K562 (cell line): ENCODE data around the gene TBC1D1. TPM values are rescaled to one million over a fixed set of nuclear protein-coding genes. Genes with fewer than 3 reads are reported as not detected.
A peak's percentile ranks its signal among the peaks of the same experiment; 100 is the strongest.

ENCODE experiments used
- ATAC-seq: fragments of 200-7000 bp; cut with Tn5 transposase; 3 replicates; pipeline ENCODE4 v1.9.1; 2020; ENCODE audit warnings: moderate library complexity
- BruUV-seq: library from RNA; stranded (reverse); fragments of 400-500 nt; replicated peaks from 2 replicates; lab custom pipeline; 2021; lab: Mats Ljungman, UMichigan
- CTCF ChIA-PET: fragments of 300-600 bp; formaldehyde crosslinking; extraction: SDS; loops from one replicate; lab custom pipeline; 2021; ENCODE audit warnings: low intra/inter-chr PET ratio; lab: Yijun Ruan, JAX
- POLR2A ChIA-PET: fragments of 300-600, 350-650 bp; sonication (Branson Sonifier 250); formaldehyde crosslinking; extraction: SDS; loops from one replicate; lab custom pipeline; 2021; ENCODE audit warnings: antibody characterized with exemption, inconsistent platforms; lab: Yijun Ruan, JAX
- DNase-seq, 4 experiments: peaks; one replicate each; pipeline versions ENCODE4 v3.0.0 to v3.0.0-alpha.2; 2011 to 2018; ENCODE audit warnings: low spot score in 3 of 4, mixed read lengths in 3 of 4; ENCODE audit errors: extremely low read depth in 1 of 4
- FAIRE-seq: peaks from 2 replicates; lab custom pipeline; 2011; peaks lifted over from hg19 to GRCh38; lab: Jason Lieb, UNC
- H2AFZ ChIP-seq: 2 replicates; pipeline ENCODE4 v1.6.0; 2011; ENCODE audit warnings: low read depth, low read length, control low read depth, inconsistent platforms
- H3K27ac ChIP-seq: fragments of 200-600 bp; 3 replicates; pipeline ENCODE4 v1.8.0; 2011; ENCODE audit warnings: low read depth, mild to moderate bottlenecking, control low read depth, inconsistent platforms, low read length, moderate library complexity, mixed read lengths; ENCODE audit errors: extremely low read depth
- H3K27me3 ChIP-seq, 2 experiments: fragments of 300-600 bp in 1 of 2; 2 replicates in 1 of 2; 3 replicates in 1 of 2; pipeline versions ENCODE4 v1.6.0 to v1.8.0; 2011; ENCODE audit warnings: inconsistent platforms in 2 of 2, low read length in 2 of 2, mild to moderate bottlenecking in 1 of 2, mixed read lengths in 1 of 2, moderate library complexity in 1 of 2; ENCODE audit not compliant: control insufficient read depth in 2 of 2, insufficient read depth in 2 of 2
- H3K36me3 ChIP-seq: fragments of 300-600 bp; 3 replicates; pipeline ENCODE4 v1.8.0; 2011; ENCODE audit warnings: mild to moderate bottlenecking, low read length, inconsistent platforms; ENCODE audit not compliant: control insufficient read depth, insufficient read depth
- H3K4me1 ChIP-seq, 2 experiments: fragments of 200-600 bp in 1 of 2; replicated peaks in 1 of 2; 2 replicates in 1 of 2; 3 replicates in 1 of 2; pipeline versions ENCODE4 v1.5.1 to v1.8.0; 2011; ENCODE audit warnings: inconsistent platforms in 2 of 2, low read length in 2 of 2, mild to moderate bottlenecking in 1 of 2, mixed read lengths in 1 of 2, moderate library complexity in 1 of 2; ENCODE audit not compliant: control insufficient read depth in 2 of 2, insufficient read depth in 2 of 2
- H3K4me2 ChIP-seq: 2 replicates; pipeline ENCODE4 v1.6.1; 2011; ENCODE audit warnings: low read length, control low read depth, inconsistent platforms, mixed read lengths; ENCODE audit not compliant: insufficient read depth
- H3K4me3 ChIP-seq: fragments of 200-600 bp; sonication (generic), shearing (Covaris generic); 2 replicates; pipeline ENCODE4 v1.5.1; 2016; ENCODE audit warnings: control low read depth, inconsistent platforms
- H3K79me2 ChIP-seq: fragments of 200-600 bp; 3 replicates; pipeline ENCODE4 v1.8.0; 2011; ENCODE audit warnings: low read length, inconsistent platforms; ENCODE audit not compliant: control insufficient read depth, insufficient read depth
- H3K9ac ChIP-seq, 2 experiments: 2 replicates each; pipeline versions ENCODE4 v1.6.0 to v1.6.1; 2011; ENCODE audit warnings: low read depth in 2 of 2, low read length in 2 of 2, control low read depth in 1 of 2, inconsistent platforms in 1 of 2, mild to moderate bottlenecking in 1 of 2, mixed read lengths in 1 of 2; ENCODE audit not compliant: insufficient read depth in 1 of 2
- H3K9me1 ChIP-seq: one replicate; pipeline ENCODE4 v1.6.0; 2011; ENCODE audit warnings: inconsistent platforms, mild to moderate bottlenecking, low read length, moderate library complexity; ENCODE audit not compliant: control insufficient read depth, insufficient read depth
- H3K9me3 ChIP-seq: replicated peaks from 2 replicates; pipeline ENCODE4 v1.5.1; 2011; ENCODE audit warnings: low read depth, low read length, inconsistent platforms; ENCODE audit not compliant: control insufficient read depth, insufficient read depth
- H4K20me1 ChIP-seq: replicated peaks from 2 replicates; pipeline ENCODE4 v1.6.1; 2011; ENCODE audit warnings: low read length, inconsistent platforms, mixed read lengths; ENCODE audit not compliant: control insufficient read depth, insufficient read depth
- CEBPB ChIP-seq: fragments of 450-650 bp; IDR thresholded peaks from 2 replicates; pipeline ENCODE4 v1.6.1; 2016; ENCODE audit warnings: missing genetic modification characterization, missing compliant biosample characterization
- CEBPG ChIP-seq, 3 experiments: fragments of 200-800 bp in 1 of 3; sonication (Bioruptor generic) in 1 of 3; sonication (generic) in 1 of 3; formaldehyde crosslinking in 1 of 3; IDR thresholded peaks in 2 of 3; conservative IDR thresholded peaks in 1 of 3; 2 replicates each; pipeline versions ENCODE4 v1.6.1 to v1.8.0; 2016 to 2022; ENCODE audit warnings: missing compliant biosample characterization in 2 of 3, missing genetic modification characterization in 2 of 3, mild to moderate bottlenecking in 1 of 3, missing genetic modification reagents in 1 of 3
- CTBP1 ChIP-seq: fragments of 450-650 bp; IDR thresholded peaks from 2 replicates; pipeline ENCODE4 v1.6.1; 2016; ENCODE audit warnings: borderline replicate concordance
- LEF1 ChIP-seq: fragments of 450-650 bp; IDR thresholded peaks from 2 replicates; pipeline ENCODE4 v1.6.1; 2016; ENCODE audit warnings: mild to moderate bottlenecking
- MEIS2 ChIP-seq: fragments of 450-650 bp; IDR thresholded peaks from 2 replicates; pipeline ENCODE4 v1.6.1; 2014; ENCODE audit warnings: mild to moderate bottlenecking; ENCODE audit not compliant: partially characterized antibody
- RUNX1 ChIP-seq: sonication (generic); IDR thresholded peaks from 2 replicates; pipeline ENCODE4 v1.6.1; 2016; ENCODE audit warnings: antibody characterized with exemption, low read depth
- STAT5B ChIP-seq: fragments of 250-450 bp; sonication (Bioruptor Pico); IDR thresholded peaks from 2 replicates; pipeline ENCODE4 v1.8.0; 2021; ENCODE audit warnings: mild to moderate bottlenecking, inconsistent platforms
- TRIM24 ChIP-seq, 2 experiments: fragments of 450-650 bp; IDR thresholded peaks; 2 replicates each; pipeline ENCODE4 v1.6.1; 2016
- WGBS: fragments of 100-300 bp; shearing (Covaris generic); methylation state at CpG from one replicate; pipeline ENCODE4 v1.1.6; 2016; ENCODE audit warnings: low coverage, mixed read lengths; ENCODE audit not compliant: insufficient coverage; ENCODE audit errors: missing lambda C conversion rate; 5-methylcytosine and 5-hydroxymethylcytosine counted together
- in situ Hi-C: fragments of 300-500 bp; cut with MboI; formaldehyde crosslinking; loops from 4 replicates; pipeline ENCODE4 v1.15.0; 2018; ENCODE audit warnings: inconsistent platforms, mixed read lengths
- intact Hi-C: fragments of 100-400 bp; cut with micrococcal nuclease; formaldehyde crosslinking; loops from 2 replicates; pipeline ENCODE4 v1.14.2; 2022
- polyA plus RNA-seq, 8 experiments: library from polyadenylated mRNA; depleted of rRNA in 4 of 8; stranded (reverse) in 5 of 8; unstranded in 3 of 8; fragments of >200 nt; fragmentation: Nextera tagmentation in 2 of 8; fragmentation: Illumina TruSeq in 1 of 8; extraction: Ambion mirVana in 2 of 8; extraction: Trizol in 1 of 8; gene quantifications; 2 replicates each; pipeline versions ENCODE4 v1.2.1 to v1.2.3, GENCODE V29; 2011 to 2014; ENCODE audit warnings: inconsistent platforms in 1 of 8, missing spikeins in 1 of 8
- total RNA-seq, 7 experiments: library from RNA; depleted of rRNA in 6 of 7; stranded (reverse); fragments of >200 nt in 6 of 7; fragmentation: Illumina TruSeq in 2 of 7; extraction: Trizol in 2 of 7; gene quantifications; 2 replicates each; pipeline versions ENCODE4 v1.2.1 to v1.2.3, GENCODE V29; 2011 to 2021; ENCODE audit warnings: low replicate concordance in 1 of 7
- TF ChIP-seq, protein P1 (sequence below): fragments of 200-800 bp; sonication (Bioruptor generic); IDR thresholded peaks from 2 replicates; pipeline ENCODE4 v1.6.1; 2017; ENCODE audit warnings: missing genetic modification characterization, missing compliant biosample characterization
- TF ChIP-seq, protein P2 (sequence below): sonication (generic); formaldehyde crosslinking; IDR thresholded peaks from 2 replicates; pipeline ENCODE4 v1.4.0; 2020; ENCODE audit warnings: mild to moderate bottlenecking, missing genetic modification reagents
- TF ChIP-seq, protein P3 (sequence below), 2 experiments: IDR thresholded peaks in 1 of 2; conservative IDR thresholded peaks in 1 of 2; 2 replicates each; pipeline ENCODE4 v1.6.1; 2016; ENCODE audit warnings: low read depth in 2 of 2, mild to moderate bottlenecking in 1 of 2, missing compliant biosample characterization in 1 of 2, missing genetic modification characterization in 1 of 2, moderate library complexity in 1 of 2

TBC1D1 gene
- total and polyA plus RNA-seq, 9 of the 15 experiments (the other 6 are each of a cell fraction or from before 2014, with no cell fraction given): 0.59 to 14.2 (median 8.8) TPM

DNA sequence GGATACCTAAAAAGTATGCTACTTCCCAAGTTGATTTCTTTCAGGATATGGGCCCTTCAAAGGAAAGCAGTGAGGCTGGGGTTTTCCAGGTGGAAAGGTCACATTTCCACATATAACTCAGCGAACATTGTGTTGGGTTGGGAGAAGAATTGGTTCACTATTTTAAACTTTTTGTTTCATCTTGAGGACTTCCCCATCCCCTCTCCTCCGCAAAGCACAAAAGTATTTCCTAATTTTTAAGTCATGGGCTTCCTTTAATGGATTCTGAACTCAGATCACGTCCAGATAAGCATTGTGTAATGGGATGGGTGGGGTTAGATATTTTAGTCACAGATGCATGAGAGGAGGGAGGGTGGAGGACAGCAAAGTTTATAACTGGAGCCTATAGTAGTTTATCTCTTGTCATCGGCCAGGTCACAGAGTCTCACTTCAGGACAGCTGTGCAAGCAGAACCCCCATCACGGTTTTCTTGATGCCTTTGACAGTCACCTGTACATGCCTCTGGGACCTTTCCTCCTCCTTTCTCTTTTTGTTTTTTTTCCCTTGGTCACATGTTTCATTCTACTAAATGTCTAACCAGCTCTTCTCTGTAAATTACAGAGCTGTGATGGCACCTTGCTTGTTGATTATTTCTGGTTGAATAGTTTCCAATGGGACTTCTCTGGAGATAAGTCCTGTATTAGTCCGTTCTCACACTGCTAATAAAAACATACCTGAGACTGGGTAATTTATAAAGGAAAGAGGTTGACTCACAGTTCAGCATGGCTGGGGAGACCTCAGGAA lies 184.7 kb downstream of the TBC1D1 start:
- CTCF ChIA-PET: interaction anchor here (1.1 kb wide), 1 partner anchor 13 kb away, joined by 5 read pairs; no protein-coding TSS in a partner anchor
- no TSS peak for BruUV-seq
- FAIRE-seq (no peak), ATAC-seq (no peak; the same call in 2 of the 3 replicates), DNase-seq (no peak)
- intact Hi-C loops: no loop called here
- Histone ChIP-seq H3K9ac (no peak overlapping the region), H3K79me2 (no peaks in the 10 kb centered on the region), H2AFZ (no peak overlapping the region), H3K4me2 (no peak overlapping the region), H3K4me1 (peaks cover 0 to 5% of the 10 kb centered on the region in 2 experiments; a peak in 3 of 5 replicates), H3K9me3 (no peaks in the 10 kb centered on the region), H3K9me1 (no peaks in the 10 kb centered on the region), H3K36me3 (no peaks in the 10 kb centered on the region), H3K27me3 (no peaks in the 10 kb centered on the region), H3K27ac (no peak overlapping the region), H4K20me1 (0 out of 2 replicates have a peak, but pooled peaks cover 2% of the 10 kb centered on the region), H3K4me3 (no peak overlapping the region)
- POLR2A ChIA-PET: interaction anchor here (0.6 kb wide), 1 partner anchor 665 kb away, joined by 3 read pairs; no protein-coding TSS in a partner anchor
- in situ Hi-C loops: loop anchor here (10.0 kb wide), 1 partner anchor 239 kb away; no protein-coding TSS in a partner anchor
- TF ChIP-seq, protein P1, sequence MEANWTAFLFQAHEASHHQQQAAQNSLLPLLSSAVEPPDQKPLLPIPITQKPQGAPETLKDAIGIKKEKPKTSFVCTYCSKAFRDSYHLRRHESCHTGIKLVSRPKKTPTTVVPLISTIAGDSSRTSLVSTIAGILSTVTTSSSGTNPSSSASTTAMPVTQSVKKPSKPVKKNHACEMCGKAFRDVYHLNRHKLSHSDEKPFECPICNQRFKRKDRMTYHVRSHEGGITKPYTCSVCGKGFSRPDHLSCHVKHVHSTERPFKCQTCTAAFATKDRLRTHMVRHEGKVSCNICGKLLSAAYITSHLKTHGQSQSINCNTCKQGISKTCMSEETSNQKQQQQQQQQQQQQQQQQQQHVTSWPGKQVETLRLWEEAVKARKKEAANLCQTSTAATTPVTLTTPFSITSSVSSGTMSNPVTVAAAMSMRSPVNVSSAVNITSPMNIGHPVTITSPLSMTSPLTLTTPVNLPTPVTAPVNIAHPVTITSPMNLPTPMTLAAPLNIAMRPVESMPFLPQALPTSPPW (CRISPR knock-in tag): peak; percentile 61; the same call in 1 of the 2 replicates
- TF ChIP-seq, protein P2, sequence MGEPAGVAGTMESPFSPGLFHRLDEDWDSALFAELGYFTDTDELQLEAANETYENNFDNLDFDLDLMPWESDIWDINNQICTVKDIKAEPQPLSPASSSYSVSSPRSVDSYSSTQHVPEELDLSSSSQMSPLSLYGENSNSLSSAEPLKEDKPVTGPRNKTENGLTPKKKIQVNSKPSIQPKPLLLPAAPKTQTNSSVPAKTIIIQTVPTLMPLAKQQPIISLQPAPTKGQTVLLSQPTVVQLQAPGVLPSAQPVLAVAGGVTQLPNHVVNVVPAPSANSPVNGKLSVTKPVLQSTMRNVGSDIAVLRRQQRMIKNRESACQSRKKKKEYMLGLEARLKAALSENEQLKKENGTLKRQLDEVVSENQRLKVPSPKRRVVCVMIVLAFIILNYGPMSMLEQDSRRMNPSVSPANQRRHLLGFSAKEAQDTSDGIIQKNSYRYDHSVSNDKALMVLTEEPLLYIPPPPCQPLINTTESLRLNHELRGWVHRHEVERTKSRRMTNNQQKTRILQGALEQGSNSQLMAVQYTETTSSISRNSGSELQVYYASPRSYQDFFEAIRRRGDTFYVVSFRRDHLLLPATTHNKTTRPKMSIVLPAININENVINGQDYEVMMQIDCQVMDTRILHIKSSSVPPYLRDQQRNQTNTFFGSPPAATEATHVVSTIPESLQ: no peak
- TF ChIP-seq RUNX1 (no peak), LEF1 (no peak), CTBP1 (peak; percentile 59; the same call in 1 of the 2 replicates), STAT5B (CRISPR knock-in tag) (no peak), CEBPB (peak; percentile 89), MEIS2 (peak; percentile 22), CEBPG (CRISPR knock-in tag; IDR thresholded peaks at IDR 0.05) (no peak), CEBPG (tag; conservative IDR thresholded peaks at IDR 0.05 in 1 of 2, IDR thresholded peaks at IDR 0.05 in 1 of 2) (peak; percentile 41 to 80; a peak in 3 of 4 replicates), TRIM24 (IDR thresholded peaks at IDR 0.05) (peak in 1 of 2 experiments; percentile 32; a peak in 1 of 4 replicates)
- TF ChIP-seq, protein P3, sequence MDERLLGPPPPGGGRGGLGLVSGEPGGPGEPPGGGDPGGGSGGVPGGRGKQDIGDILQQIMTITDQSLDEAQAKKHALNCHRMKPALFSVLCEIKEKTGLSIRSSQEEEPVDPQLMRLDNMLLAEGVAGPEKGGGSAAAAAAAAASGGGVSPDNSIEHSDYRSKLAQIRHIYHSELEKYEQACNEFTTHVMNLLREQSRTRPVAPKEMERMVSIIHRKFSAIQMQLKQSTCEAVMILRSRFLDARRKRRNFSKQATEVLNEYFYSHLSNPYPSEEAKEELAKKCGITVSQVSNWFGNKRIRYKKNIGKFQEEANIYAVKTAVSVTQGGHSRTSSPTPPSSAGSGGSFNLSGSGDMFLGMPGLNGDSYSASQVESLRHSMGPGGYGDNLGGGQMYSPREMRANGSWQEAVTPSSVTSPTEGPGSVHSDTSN (CRISPR knock-in tag; IDR thresholded peaks at IDR 0.05; ENCODE audit: low read depth): no peak
- TF ChIP-seq, protein P3 (tag; conservative IDR thresholded peaks at IDR 0.05; ENCODE audit: low read depth): 0 out of 2 replicates have a peak, but pooled peaks have one; percentile 8
- WGBS: 2% methylated on average over 6 of the region's 6 CpGs
